ENCODE data around the gene SNX13.

- TF ChIP-seq POLR2A (IDR thresholded peaks at IDR 0.05) (no peak), CTCF (IDR thresholded peaks at IDR 0.05) (no peak)
These were observed 22.5 kb downstream of the SNX13 start for GRCh38 chr7:17917842-17918241.
